ENCODE measurements around the gene CBLN3. TPM values are rescaled to one million over a fixed set of nuclear protein-coding genes. Genes with fewer than 3 reads are reported as not detected.

CBLN3 gene
- total RNA-seq, 2 donors from 2014 or later: 2.4 to 11.1 TPM

GRCh38 chr14:24398653-24399446, 30.6 kb downstream of the CBLN3 start, which contains the start of gene NYNRIN:
TSS of gene NYNRIN (plus strand) at chr14:24399003. CDS start at chr14:24399247, 244 bp downstream.
- no peaks in the 10 kb centered on the region for H3K4me1 ChIP-seq (replicated peaks)
- TF ChIP-seq CTCF (IDR thresholded peaks at IDR 0.05) (no peak), POLR2AphosphoS5 (IDR thresholded peaks at IDR 0.05) (no peak), POLR2A (IDR thresholded peaks at IDR 0.05) (peak; percentile 33)
- DNase-seq (ENCODE audit: low spot score): no peak
- WGBS: 2% methylated on average over 50 of the region's 57 CpGs
- intact Hi-C loops (cut with DNase I): no loop called here
- no peaks in the 10 kb centered on the region for H3K27me3 ChIP-seq (replicated peaks; ENCODE audit: insufficient read depth)
- H3K4me3 ChIP-seq: peak within 1 kb of the TSS; percentile 44 to 53
- no peaks in the 10 kb centered on the region for H3K9me3 ChIP-seq
- H3K27ac ChIP-seq: peak within 1 kb of the TSS; percentile 68 to 73
- H3K36me3 ChIP-seq: no peaks in the 10 kb centered on the region

GRCh38 chr14:24398293-24398652, 31.2 kb downstream of the CBLN3 start:
- H3K27me3 ChIP-seq (replicated peaks; ENCODE audit: insufficient read depth): no peaks in the 10 kb centered on the region
- DNase-seq (ENCODE audit: low spot score): no peak
- peak overlapping the region; percentile 44 to 53 for H3K4me3 ChIP-seq
- intact Hi-C loops (cut with DNase I): no loop called here
- no peaks in the 10 kb centered on the region for H3K36me3 ChIP-seq
- 5% methylated on average over 7 of the region's 7 CpGs for WGBS
- H3K9me3 ChIP-seq: no peaks in the 10 kb centered on the region
- no peaks in the 10 kb centered on the region for H3K4me1 ChIP-seq (replicated peaks)
- no peak for TF ChIP-seq CTCF (IDR thresholded peaks at IDR 0.05)
- no peak for TF ChIP-seq POLR2AphosphoS5 (IDR thresholded peaks at IDR 0.05)
- TF ChIP-seq POLR2A (IDR thresholded peaks at IDR 0.05): no peak
- peak overlapping the region; percentile 68 to 73 for H3K27ac ChIP-seq

GRCh38 chr14:24397639-24398292, 31.7 kb downstream of the CBLN3 start:
- Histone ChIP-seq H3K9me3 (no peaks in the 10 kb centered on the region), H3K4me3 (no peak overlapping the region), H3K36me3 (no peaks in the 10 kb centered on the region), H3K4me1 (replicated peaks) (no peaks in the 10 kb centered on the region), H3K27ac (peak overlapping the region; percentile 68 to 73), H3K27me3 (replicated peaks; ENCODE audit: insufficient read depth) (no peaks in the 10 kb centered on the region)
- WGBS: 45% methylated on average over 6 of the region's 6 CpGs
- intact Hi-C loops (cut with DNase I): no loop called here
- DNase-seq (ENCODE audit: low spot score): no peak
- TF ChIP-seq POLR2A (IDR thresholded peaks at IDR 0.05): no peak
- no peak for TF ChIP-seq CTCF (IDR thresholded peaks at IDR 0.05)

DNA sequence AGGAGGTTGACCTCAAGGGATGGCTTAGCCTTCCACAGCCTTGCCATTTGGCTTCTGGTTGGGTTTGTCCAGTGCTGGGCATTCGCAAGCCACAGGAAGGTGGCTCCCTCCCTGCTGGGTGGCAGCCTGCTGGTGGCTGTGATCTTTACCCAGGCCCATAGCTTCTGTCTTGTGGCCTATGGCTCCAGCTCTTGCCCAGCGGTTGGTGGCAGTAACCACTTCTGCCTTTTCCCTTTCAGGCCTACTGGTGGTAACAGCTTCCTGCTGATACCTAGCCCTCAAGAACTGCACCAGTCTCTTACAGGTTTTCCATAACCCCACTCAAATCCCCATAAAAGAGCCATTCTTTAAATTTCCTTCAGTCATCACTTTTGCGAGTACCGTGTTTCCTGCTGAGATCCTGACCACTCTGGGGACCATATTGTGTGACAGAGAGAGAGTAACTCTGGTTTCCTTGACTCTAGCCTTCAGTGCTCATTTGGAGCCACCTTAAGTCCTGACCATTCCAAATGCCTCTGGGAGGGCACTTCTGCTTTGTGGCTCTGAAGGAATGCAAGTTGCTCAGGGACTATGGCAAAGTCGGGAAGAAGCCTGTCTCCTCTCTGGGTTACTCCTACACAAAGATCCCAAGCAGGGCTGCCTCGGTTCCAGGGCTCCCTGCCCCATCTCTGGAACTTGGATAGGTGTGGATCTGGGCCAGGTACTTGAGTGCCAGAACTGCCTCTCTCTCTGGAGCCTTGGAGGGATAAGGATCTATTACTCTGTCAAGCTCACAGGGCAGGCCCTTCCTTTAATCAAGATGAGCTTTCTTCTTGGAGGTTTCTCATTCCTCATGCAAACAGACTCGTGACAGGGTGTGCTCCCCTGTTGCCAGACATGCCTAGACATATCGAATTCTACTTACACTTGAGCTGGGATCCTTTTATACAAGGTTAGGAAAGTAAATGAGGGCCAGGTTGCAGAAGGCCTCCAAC, 33.6 kb downstream of the CBLN3 start:
- H3K9me3 ChIP-seq: no peaks in the 10 kb centered on the region
- H3K4me1 ChIP-seq (replicated peaks): no peaks in the 10 kb centered on the region
- intact Hi-C loops (cut with DNase I): no loop called here
- no peak for TF ChIP-seq CTCF (IDR thresholded peaks at IDR 0.05)
- TF ChIP-seq POLR2A (IDR thresholded peaks at IDR 0.05): no peak
- TF ChIP-seq POLR2AphosphoS5 (IDR thresholded peaks at IDR 0.05): peak; percentile 86
- H3K27ac ChIP-seq: peak overlapping the region; percentile 13 to 55
- H3K27me3 ChIP-seq (replicated peaks; ENCODE audit: insufficient read depth): no peaks in the 10 kb centered on the region
- WGBS: 40% methylated on average over 8 of the region's 8 CpGs
- H3K36me3 ChIP-seq: no peaks in the 10 kb centered on the region
- peak; percentile 78 for DNase-seq (ENCODE audit: low spot score)
- no peak overlapping the region for H3K4me3 ChIP-seq
